NCI-H2227 (cell line): ENCODE measurements around the gene RMND5B.
A peak's percentile ranks its signal among the peaks of the same experiment; 100 is the strongest.
"Not testable (repeated sequence)": the region's sequence is repeated elsewhere in the genome, so short reads cannot be mapped to it uniquely, and the experiment has no call there.

ENCODE experiments used
- DNase-seq: peaks from one replicate; lab custom pipeline; 2025; ENCODE audit not compliant: unreplicated experiment; lab: John Stamatoyannopoulos, UW

The RMND5B gene

DNA sequence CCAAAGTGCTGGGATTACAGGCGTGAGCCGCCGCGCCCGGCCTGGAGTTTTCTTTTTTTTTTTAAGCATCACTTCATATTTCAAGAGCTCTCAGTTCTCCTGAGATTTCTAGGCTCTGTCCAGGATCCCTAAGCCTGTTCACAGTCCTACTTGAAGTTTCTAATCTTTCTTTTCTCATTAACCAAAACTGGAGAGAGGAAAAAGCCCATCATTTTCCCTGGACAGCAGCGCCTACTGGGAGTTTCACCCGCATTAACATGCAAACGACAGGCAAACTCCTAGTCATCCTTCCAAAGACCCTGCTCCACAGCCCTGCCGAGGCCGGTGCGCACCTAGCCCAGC, 609 bp upstream of the RMND5B start:
- DNase-seq, result not testable (repeated sequence)

DNA sequence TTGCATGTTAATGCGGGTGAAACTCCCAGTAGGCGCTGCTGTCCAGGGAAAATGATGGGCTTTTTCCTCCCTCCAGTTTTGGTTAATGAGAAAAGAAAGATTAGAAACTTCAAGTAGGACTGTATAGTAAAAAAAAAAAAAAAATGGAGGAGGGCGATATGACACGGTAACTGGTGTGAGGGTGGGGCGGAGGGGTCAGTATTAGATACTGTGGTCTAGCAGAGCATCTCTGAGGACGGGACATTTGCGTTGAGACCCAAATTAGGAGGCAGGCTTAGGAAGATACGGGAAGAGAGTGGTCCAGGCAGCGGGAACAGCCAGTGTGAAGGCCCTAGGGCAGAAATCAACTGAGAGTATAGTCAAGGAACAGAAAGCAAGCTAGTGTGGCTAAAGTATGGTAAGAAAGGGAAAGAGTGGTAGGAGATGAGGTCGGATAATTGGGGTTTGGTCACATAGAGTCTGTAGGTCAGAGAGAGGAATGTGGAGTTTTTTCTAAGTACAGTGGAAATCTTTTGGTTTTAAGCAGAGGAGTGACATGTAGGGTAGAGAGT, 707 bp downstream of the RMND5B start:
- DNase-seq, result no peak

DNA sequence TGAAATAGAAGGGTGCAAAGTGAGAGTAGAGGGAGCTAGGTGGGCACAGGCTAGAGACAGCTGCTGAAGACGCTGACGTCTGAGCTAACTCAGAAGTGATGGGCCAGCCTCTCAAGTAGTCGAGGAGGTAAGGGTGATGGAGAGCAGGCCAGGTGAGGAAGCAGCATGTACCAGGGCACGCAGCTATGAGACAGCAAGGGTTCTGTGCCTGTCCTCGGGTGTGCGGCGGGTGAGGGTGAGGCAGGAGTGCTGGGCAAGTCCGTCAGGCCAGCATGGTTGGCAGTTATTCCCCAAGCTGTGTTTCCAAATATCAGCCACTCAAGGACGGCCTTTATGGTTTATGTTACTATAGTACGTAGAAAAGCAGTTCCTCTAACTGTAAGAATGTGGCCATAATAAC, 6.2 kb downstream of the RMND5B start:
- no peak for DNase-seq

DNA sequence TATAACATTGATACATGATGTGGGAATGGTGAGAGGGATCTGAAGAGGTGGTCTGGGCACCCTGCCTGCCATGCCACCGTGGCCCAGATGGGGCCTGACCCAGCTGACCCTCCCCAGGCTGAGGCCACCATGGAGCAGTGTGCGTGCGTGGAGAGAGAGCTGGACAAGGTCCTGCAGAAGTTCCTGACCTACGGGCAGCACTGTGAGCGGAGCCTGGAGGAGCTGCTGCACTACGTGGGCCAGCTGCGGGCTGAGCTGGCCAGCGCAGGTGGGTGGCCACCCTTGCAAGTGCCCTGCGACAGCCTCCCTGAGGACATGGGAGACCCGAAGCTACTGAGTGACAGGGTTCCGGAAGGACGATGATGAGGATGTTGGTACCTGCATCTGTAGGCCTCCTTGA, 7.2 kb downstream of the RMND5B start:
- no peak for DNase-seq

DNA sequence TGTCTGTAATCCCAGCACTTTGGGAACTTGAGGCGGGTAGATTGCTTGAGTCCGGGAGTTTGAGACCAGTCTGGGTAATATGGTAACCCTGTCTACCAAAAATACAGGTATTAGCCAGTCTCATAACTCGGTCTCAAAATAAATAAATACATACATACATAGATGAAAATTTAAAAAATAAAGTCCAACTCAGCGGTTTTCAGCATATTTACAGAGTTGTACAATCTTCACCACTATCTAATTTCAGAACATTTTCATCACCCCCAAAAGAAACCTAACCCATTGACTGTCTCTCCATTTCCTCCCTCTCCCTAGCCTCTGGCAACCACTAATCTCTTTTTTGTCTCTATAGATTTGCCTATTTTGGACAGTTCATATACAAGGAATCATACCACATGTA, 10.7 kb downstream of the RMND5B start:
- no peak for DNase-seq

DNA sequence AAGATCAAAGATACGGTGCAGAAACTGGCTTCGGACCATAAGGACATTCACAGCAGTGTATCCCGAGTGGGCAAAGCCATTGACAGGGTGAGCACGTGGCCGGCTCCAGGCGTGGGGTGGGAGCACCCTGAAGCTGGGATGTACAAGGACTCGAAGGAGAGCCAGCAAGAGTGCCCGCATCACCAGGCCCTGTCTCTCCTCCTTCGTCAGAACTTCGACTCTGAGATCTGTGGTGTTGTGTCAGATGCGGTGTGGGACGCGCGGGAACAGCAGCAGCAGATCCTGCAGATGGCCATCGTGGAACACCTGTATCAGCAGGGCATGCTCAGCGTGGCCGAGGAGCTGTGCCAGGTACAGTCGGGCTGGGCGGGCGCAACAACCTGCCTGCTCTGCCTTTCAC, 11.8 kb downstream of the RMND5B start:
- DNase-seq, result no peak

GRCh38 chr5:178143246-178143645, 12.4 kb downstream of the RMND5B start:
- DNase-seq, result no peak

DNA sequence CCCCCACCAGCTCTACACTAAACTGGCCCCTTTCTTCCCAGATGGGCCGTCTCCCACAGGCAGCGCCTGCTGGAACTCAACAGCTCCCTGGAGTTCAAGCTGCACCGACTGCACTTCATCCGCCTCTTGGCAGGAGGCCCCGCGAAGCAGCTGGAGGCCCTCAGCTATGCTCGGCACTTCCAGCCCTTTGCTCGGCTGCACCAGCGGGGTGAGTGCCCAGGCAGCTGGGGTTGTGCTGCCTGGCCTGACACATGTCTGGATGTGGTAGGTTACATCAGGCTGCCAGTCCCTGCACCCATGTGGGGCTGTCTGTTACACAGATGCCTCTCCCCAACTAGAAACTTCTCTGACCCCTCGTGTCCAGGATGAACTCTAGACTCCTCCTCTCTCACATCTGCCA, 13.1 kb downstream of the RMND5B start:
- DNase-seq, result no peak

DNA sequence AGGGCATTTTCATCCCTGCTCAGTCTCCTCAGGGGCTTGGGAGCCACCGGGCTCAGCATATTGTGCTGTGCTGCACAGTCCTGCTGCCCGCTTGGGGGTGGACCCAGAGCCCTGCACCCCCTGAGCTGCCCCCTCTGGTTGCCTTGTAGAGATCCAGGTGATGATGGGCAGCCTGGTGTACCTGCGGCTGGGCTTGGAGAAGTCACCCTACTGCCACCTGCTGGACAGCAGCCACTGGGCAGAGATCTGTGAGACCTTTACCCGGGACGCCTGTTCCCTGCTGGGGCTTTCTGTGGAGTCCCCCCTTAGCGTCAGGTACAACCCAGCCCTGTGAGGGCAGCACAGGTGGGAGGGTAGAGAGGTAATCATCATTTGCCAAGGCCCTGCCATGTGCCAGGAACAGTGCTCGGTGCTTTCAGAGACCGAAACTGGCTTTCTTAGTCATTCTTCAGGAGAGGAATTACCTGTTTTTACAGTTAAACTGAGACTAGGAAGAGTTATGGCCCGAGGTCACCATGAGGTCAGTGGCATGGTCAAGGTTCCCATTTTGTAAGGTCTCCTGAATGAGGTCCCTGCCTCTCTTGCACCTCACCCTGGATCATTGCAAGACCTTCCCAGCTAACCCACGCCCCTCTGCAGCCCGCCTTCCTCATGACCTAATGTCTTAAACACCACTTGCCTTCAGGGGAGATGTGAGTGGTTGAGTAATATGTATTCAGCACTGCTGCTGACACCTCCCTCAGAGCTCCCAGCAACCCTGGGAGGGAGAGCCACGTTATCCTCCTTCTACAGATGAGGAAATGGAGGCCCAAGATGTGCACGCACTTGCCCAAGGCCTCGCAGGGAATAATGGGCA, 15.4 kb downstream of the RMND5B start:
- DNase-seq, result peak; percentile 65

DNA sequence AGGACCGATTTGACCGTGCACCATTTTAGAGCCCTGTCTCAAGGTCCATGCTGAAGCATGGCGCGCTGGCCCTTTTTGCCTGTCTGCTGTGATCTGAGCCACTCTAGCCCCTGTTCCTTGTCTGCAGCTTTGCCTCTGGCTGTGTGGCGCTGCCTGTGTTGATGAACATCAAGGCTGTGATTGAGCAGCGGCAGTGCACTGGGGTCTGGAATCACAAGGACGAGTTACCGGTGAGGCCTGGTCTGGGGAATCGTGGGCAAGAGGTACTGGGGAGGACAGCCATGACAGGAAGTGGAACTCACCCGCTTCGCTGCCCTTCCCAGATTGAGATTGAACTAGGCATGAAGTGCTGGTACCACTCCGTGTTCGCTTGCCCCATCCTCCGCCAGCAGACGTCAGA, 16.6 kb downstream of the RMND5B start:
- no peak for DNase-seq

GRCh38 chr5:178149199-178149932, 18.6 kb downstream of the RMND5B start:
- no peak for DNase-seq

DNA sequence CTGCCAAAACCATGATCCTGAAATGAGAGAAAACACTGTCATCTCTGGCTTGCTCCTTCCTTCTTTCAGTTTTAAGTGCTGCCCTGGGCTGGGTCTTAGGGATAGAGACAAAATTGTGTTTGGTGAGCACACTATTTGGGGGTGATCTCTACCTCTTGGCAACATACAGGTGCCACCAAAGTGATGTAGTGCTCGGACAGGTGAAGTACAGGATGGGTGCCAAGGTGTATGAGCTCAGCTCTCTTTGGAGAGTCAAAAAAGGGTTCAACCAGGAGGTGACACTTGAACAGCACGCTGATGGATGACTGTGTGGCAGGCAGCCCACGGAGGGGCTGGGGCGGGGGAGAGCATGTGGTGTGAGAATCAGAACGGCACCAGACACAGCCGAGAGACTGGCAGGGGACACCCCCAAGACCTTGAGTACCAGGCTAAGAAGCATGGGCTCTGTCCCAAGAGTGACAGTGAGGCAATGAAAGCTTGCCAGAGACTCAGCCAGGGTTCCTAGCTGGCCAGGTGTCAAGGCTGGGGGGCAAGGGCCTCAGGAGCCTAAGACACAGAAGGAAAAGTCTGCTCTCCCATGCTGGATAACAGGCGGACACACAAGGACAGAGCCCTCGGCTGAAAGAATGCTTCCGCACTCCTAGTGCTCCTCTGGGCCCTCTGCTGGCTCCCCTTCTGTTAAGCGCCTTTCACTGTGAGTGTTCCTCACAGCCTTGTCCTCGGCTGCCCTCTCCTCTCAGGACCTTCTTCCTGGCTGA, 20.3 kb downstream of the RMND5B start:
- DNase-seq, result peak; percentile 15

DNA sequence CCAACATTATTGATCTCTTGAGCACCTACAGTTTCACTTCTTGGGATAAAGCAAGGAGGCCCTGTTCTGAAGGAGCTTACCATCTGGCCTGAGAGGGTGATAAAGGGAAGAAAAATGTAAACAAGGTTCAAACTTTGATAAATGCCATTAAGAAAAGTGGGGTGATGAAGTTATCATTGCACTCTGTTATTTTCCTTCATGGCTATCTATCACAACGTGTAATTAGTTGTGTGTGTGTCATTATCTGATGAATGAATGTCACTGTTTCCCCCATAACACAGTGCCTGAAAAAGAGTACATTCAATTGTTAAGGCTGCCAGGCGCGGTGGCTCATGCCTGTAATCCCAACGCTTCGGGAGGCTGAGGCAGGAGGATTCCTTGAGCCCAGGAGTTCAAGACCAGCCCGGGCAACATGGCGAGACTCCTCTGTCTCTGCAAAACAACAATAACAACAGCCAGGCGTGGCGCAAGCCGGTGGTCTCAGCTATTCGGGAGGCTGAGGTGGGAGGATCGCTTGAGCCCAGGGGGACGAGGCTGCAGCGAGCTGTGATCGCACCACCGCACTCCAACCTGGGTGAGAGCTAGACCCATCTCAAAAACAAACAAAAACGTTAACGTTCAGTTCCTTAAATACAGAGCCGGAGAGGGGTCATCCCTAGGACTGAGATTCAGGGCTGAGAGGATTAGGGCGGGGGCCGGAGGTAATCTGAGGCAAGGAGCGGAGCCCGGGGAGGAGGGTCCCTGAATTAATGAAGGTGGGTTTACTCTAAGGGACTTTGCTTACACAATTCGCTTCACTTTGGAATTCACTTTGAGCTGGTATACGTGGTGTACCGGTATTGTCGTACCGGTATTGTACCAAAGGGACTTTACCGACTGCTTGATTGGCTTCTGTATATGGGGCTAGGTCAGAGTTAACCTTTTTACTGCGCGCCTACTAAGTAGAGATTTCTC, 22.0 kb downstream of the RMND5B start:
- DNase-seq, result no peak

GRCh38 chr5:178153530-178154340, 22.9 kb downstream of the RMND5B start, which contains the start of gene NHP2:
NHP2 (minus strand) TSS chr5:178153885; CDS start chr5:178153817, 68 bp downstream.
- peak; percentile 97 for DNase-seq

DNA sequence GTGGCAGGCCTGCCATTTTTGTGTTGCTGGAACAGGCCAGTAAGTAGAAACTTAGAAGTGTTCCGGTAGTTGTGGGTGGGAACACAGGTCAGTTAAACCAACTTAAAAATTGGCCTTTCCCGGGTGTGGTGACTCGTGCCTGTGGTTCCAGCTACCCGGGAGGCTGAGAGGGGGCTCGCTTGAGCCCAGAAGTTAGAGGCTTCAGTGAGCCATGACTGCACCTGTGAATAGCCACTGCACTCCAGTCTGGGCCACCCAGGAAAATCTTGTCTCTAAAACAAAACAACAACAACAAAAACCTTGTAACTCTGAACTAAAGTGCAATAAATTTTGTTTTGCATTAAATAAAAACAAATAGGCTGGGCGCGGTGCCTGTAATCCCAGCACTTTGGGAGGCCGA, 24.3 kb downstream of the RMND5B start:
- DNase-seq, result no peak

GRCh38 chr5:178160176-178160575, 29.4 kb downstream of the RMND5B start:
- DNase-seq, result no peak

DNA sequence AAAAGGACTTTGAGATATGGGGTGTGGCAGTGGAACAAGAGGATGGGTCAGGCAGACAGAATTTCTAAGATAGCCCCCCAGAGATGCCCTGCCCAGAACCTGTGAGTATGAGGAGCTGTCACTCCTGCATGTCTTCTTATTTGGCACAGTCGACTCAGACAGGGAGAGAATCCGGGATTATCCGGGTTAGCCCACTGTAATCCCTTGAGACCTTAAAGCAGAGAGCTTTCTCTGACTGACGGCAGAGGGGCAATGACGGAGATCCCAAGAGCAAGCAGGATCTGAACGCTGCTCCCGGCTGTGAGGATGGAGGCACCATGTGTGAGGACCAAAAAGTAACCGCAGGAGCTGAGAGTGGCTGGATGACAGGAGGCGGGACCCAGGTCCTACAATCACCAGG, 31.7 kb downstream of the RMND5B start:
- no peak for DNase-seq

- DNase-seq, result peak; percentile 89
These were observed 33.2 kb downstream of the RMND5B start for GRCh38 chr5:178163772-178164735.
